Astrocyte (in vitro differentiated cells and primary cell): ENCODE measurements around the gene UBA3. TPM values are rescaled to one million over a fixed set of nuclear protein-coding genes. Genes with fewer than 3 reads are reported as not detected.

Source experiments
- DNase-seq: peaks from one replicate; pipeline ENCODE4 v3.0.0-alpha.2; 2010; ENCODE audit warnings: low read depth
- FAIRE-seq: peaks from 2 replicates; lab custom pipeline; 2011; peaks lifted over from hg19 to GRCh38; lab: Jason Lieb, UNC
- H2AFZ ChIP-seq: 2 replicates; pipeline ENCODE4 v1.6.0; 2012; ENCODE audit warnings: low read depth, low read length, inconsistent platforms
- H3K27ac ChIP-seq: 2 replicates; pipeline ENCODE4 v1.5.1; 2011; ENCODE audit warnings: low read depth, low read length, inconsistent platforms
- H3K27me3 ChIP-seq: 2 replicates; pipeline ENCODE4 v1.6.0; 2011; ENCODE audit warnings: low read length, inconsistent platforms; ENCODE audit not compliant: insufficient read depth
- H3K36me3 ChIP-seq: 2 replicates; pipeline ENCODE4 v1.5.1; 2011; ENCODE audit warnings: low read length, inconsistent platforms; ENCODE audit not compliant: insufficient read depth
- H3K4me1 ChIP-seq: 2 replicates; pipeline ENCODE4 v1.5.1; 2011; ENCODE audit warnings: low read length, inconsistent platforms; ENCODE audit not compliant: insufficient read depth
- H3K4me2 ChIP-seq: 2 replicates; pipeline ENCODE4 v1.6.0; 2012; ENCODE audit warnings: low read length, inconsistent platforms
- H3K4me3 ChIP-seq: 2 replicates; pipeline ENCODE4 v1.5.1; 2011; ENCODE audit warnings: low read depth, mild to moderate bottlenecking, low read length, inconsistent platforms; ENCODE audit not compliant: insufficient read depth
- H3K79me2 ChIP-seq: 2 replicates; pipeline ENCODE4 v1.6.0; 2012; ENCODE audit warnings: mild to moderate bottlenecking, low read length, inconsistent platforms; ENCODE audit not compliant: insufficient read depth
- H3K9ac ChIP-seq: 2 replicates; pipeline ENCODE4 v1.6.0; 2012; ENCODE audit warnings: mild to moderate bottlenecking, low read length, inconsistent platforms
- H3K9me3 ChIP-seq: 2 replicates; pipeline ENCODE4 v1.5.1; 2012; ENCODE audit warnings: low read depth, mild to moderate bottlenecking, low read length, inconsistent platforms; ENCODE audit not compliant: insufficient read depth
- H4K20me1 ChIP-seq: 2 replicates; pipeline ENCODE4 v1.6.0; 2012; ENCODE audit warnings: low read length, inconsistent platforms; ENCODE audit not compliant: insufficient read depth
- H3K27ac Mint-ChIP-seq: one replicate; pipeline ENCODE4 v1.8.0; 2021; ENCODE audit warnings: mild to moderate bottlenecking, mixed read lengths; ENCODE audit not compliant: unreplicated experiment
- H3K27me3 Mint-ChIP-seq: one replicate; pipeline ENCODE4 v1.8.0; 2021; ENCODE audit warnings: low read depth, mixed read lengths; ENCODE audit not compliant: unreplicated experiment
- H3K36me3 Mint-ChIP-seq: one replicate; pipeline ENCODE4 v1.8.0; 2021; ENCODE audit warnings: low read depth, mixed read lengths; ENCODE audit not compliant: unreplicated experiment
- H3K4me1 Mint-ChIP-seq: one replicate; pipeline ENCODE4 v1.8.0; 2021; ENCODE audit warnings: low read depth, mixed read lengths; ENCODE audit not compliant: unreplicated experiment
- H3K4me3 Mint-ChIP-seq: one replicate; pipeline ENCODE4 v1.8.0; 2021; ENCODE audit warnings: mild to moderate bottlenecking, moderate library complexity, mixed read lengths; ENCODE audit not compliant: unreplicated experiment
- H3K9me3 Mint-ChIP-seq: one replicate; pipeline ENCODE4 v1.8.0; 2021; ENCODE audit warnings: mild to moderate bottlenecking, mixed read lengths; ENCODE audit not compliant: unreplicated experiment
- CTCF ChIP-seq: IDR thresholded peaks from 2 replicates; pipeline ENCODE4 v1.5.1; 2011; ENCODE audit warnings: low read depth, mild to moderate bottlenecking, inconsistent platforms, low read length, moderate library complexity; ENCODE audit not compliant: insufficient read depth
- EZH2 ChIP-seq: IDR thresholded peaks from 2 replicates; pipeline ENCODE4 v1.6.1; 2012; ENCODE audit warnings: mild to moderate bottlenecking, low read length, inconsistent platforms; ENCODE audit not compliant: insufficient read depth
- total RNA-seq: library from RNA; stranded (reverse); gene quantifications from 2 replicates; pipeline ENCODE4 v1.2.1, GENCODE V29; 2021

The UBA3 gene
- total RNA-seq, 1 donor from 2014 or later: 79.2 TPM

- Histone ChIP-seq H4K20me1 (no peaks in the 10 kb centered on the region), H3K9ac (no peak overlapping the region), H3K36me3 (no peaks in the 10 kb centered on the region), H3K27me3 (peaks cover 3% of the 10 kb centered on the region), H3K79me2 (no peaks in the 10 kb centered on the region), H3K4me1 (no peaks in the 10 kb centered on the region), H3K27ac (no peak overlapping the region), H2AFZ (no peak overlapping the region), H3K4me2 (no peak overlapping the region), H3K4me3 (no peak overlapping the region), H3K9me3 (no peaks in the 10 kb centered on the region)
- no peak overlapping the region for H3K27ac Mint-ChIP-seq
- H3K4me3 Mint-ChIP-seq: no peak overlapping the region
- no peaks in the 10 kb centered on the region for H3K36me3 Mint-ChIP-seq
- H3K4me1 Mint-ChIP-seq: no peaks in the 10 kb centered on the region
- no peak for FAIRE-seq
- TF ChIP-seq EZH2 (no peak), CTCF (no peak)
- H3K9me3 Mint-ChIP-seq: no peaks in the 10 kb centered on the region
- H3K27me3 Mint-ChIP-seq: peaks cover 1% of the 10 kb centered on the region
- DNase-seq: no peak
Measured at GRCh38 chr3:69126999-69127398, 46.8 kb upstream of the UBA3 start.

- no peaks in the 10 kb centered on the region for H3K27me3 Mint-ChIP-seq
- Histone ChIP-seq H3K27ac (no peak overlapping the region), H4K20me1 (no peaks in the 10 kb centered on the region), H3K27me3 (peaks cover 3% of the 10 kb centered on the region), H3K4me1 (no peaks in the 10 kb centered on the region), H3K4me2 (no peak overlapping the region), H3K9me3 (no peaks in the 10 kb centered on the region), H3K36me3 (no peaks in the 10 kb centered on the region), H3K4me3 (no peak overlapping the region), H3K9ac (no peak overlapping the region), H2AFZ (no peak overlapping the region), H3K79me2 (no peaks in the 10 kb centered on the region)
- no peak for FAIRE-seq
- no peak for TF ChIP-seq EZH2
- no peak for TF ChIP-seq CTCF
- no peaks in the 10 kb centered on the region for H3K36me3 Mint-ChIP-seq
- no peak overlapping the region for H3K4me3 Mint-ChIP-seq
- H3K27ac Mint-ChIP-seq: no peak overlapping the region
- DNase-seq: no peak
- H3K9me3 Mint-ChIP-seq: no peaks in the 10 kb centered on the region
- H3K4me1 Mint-ChIP-seq: no peaks in the 10 kb centered on the region
Measured at GRCh38 chr3:69126216-69126615, 46.1 kb upstream of the UBA3 start.

DNA sequence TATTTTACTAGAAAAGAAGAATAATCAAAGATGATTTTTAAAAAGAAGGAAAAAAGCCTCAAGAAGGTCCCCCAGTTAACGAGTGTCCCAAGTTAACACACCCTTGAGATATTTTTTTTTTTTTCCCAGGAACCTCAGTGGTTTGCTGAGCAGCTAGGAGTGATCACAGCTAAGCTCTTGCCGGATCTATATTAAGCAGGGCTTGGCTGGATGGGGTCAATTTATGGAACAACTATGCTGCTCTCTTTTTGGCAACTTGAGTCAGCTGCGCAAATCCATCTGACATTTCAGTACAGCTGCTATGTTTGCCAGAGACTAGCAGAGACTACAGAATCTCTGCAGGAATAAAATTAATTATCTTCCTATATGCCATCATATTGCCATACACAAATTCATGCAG lies 42.2 kb upstream of the UBA3 start, which contains the start of gene LMOD3:
Gene LMOD3 (minus strand): TSS at position 193 of the 400 bp plus-strand sequence. CDS start 209 bp downstream, outside the sequence.
- TF ChIP-seq CTCF: no peak
- no peak for TF ChIP-seq EZH2
- Histone ChIP-seq H3K4me3 (no peak within 1 kb of the TSS), H3K27ac (no peak within 1 kb of the TSS), H4K20me1 (no peaks in the 10 kb centered on the region), H3K9me3 (no peaks in the 10 kb centered on the region), H3K27me3 (peaks cover 3% of the 10 kb centered on the region), H2AFZ (no peak within 1 kb of the TSS), H3K9ac (no peak within 1 kb of the TSS), H3K4me2 (no peak within 1 kb of the TSS), H3K36me3 (no peaks in the 10 kb centered on the region), H3K79me2 (no peaks in the 10 kb centered on the region), H3K4me1 (no peaks in the 10 kb centered on the region)
- H3K27me3 Mint-ChIP-seq: no peaks in the 10 kb centered on the region
- no peaks in the 10 kb centered on the region for H3K36me3 Mint-ChIP-seq
- H3K4me3 Mint-ChIP-seq: no peak within 1 kb of the TSS
- H3K27ac Mint-ChIP-seq: no peak within 1 kb of the TSS
- H3K4me1 Mint-ChIP-seq: no peaks in the 10 kb centered on the region
- DNase-seq (no peak), FAIRE-seq (no peak)
- no peaks in the 10 kb centered on the region for H3K9me3 Mint-ChIP-seq
